ENCODE measurements around the gene CRYGN. TPM values are rescaled to one million over a fixed set of nuclear protein-coding genes. Genes with fewer than 3 reads are reported as not detected.

Gene CRYGN
- total and polyA plus RNA-seq, 2 of the 13 experiments (the other 11 are each of a cell fraction or from before 2014, with no cell fraction given), result 0.11 TPM; not detected in 1

- no peak for TF ChIP-seq ZNF672 (CRISPR knock-in tag; IDR thresholded peaks at IDR 0.05)
- TF ChIP-seq MTF1 (CRISPR knock-in tag; IDR thresholded peaks at IDR 0.05), result no peak
- no peak for TF ChIP-seq ZBTB1 (CRISPR knock-in tag; IDR thresholded peaks at IDR 0.05; ENCODE audit: borderline replicate concordance)
- no peak for TF ChIP-seq PRDM15 (CRISPR knock-in tag; IDR thresholded peaks at IDR 0.05)
- TF ChIP-seq ELF4 (CRISPR knock-in tag; IDR thresholded peaks at IDR 0.05; ENCODE audit: borderline replicate concordance), result no peak
- TF ChIP-seq NFE2L1 (CRISPR knock-in tag; IDR thresholded peaks at IDR 0.05; ENCODE audit: borderline replicate concordance), result no peak
- no peak for TF ChIP-seq SETDB1 (CRISPR knock-in tag; IDR thresholded peaks at IDR 0.05; ENCODE audit: borderline replicate concordance)
- TF ChIP-seq, protein P1, sequence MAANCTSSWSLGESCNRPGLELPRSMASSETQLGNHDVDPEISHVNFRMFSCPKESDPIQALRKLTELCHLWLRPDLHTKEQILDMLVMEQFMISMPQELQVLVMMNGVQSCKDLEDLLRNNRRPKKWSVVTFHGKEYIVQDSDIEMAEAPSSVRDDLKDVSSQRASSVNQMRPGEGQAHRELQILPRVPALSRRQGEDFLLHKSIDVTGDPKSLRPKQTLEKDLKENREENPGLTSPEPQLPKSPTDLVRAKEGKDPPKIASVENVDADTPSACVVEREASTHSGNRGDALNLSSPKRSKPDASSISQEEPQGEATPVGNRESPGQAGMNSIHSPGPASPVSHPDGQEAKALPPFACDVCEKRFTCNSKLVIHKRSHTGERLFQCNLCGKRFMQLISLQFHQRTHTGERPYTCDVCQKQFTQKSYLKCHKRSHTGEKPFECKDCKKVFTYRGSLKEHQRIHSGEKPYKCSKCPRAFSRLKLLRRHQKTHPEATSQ (CRISPR knock-in tag; IDR thresholded peaks at IDR 0.05; ENCODE audit: borderline replicate concordance), result no peak
These were observed 16.3 kb upstream of the CRYGN start (continued) for GRCh38 chr7:151456276-151456675.

GRCh38 chr7:151455690-151456089 lies 15.7 kb upstream of the CRYGN start:
- H3K4me2 ChIP-seq (ENCODE audit: low read depth, low read length), result no peak overlapping the region
- TF ChIP-seq IKZF1 (IDR thresholded peaks at IDR 0.05) (no peak), ATF7-NPFF (CRISPR knock-in tag; IDR thresholded peaks at IDR 0.05; ENCODE audit: low read depth) (no peak), ZNF543 (CRISPR knock-in tag; IDR thresholded peaks at IDR 0.05) (no peak)
- no peaks in the 10 kb centered on the region for H3K79me2 ChIP-seq (ENCODE audit: insufficient read depth, low read length)
- no peak for FAIRE-seq
- peaks cover 9 to 64% of the 10 kb centered on the region in 2 experiments; a peak in 4 of 5 replicates for H3K27me3 ChIP-seq (ENCODE audit: control insufficient read depth in 1 of 2, insufficient read depth in 2 of 2, low read length in 2 of 2)
- H3K4me1 ChIP-seq (ENCODE audit: insufficient read depth, low read length), result peaks cover 17% of the 10 kb centered on the region
- H3K9ac ChIP-seq (ENCODE audit: insufficient read depth, low read depth, low read length), result no peak overlapping the region
- no peak overlapping the region for H2AFZ ChIP-seq (ENCODE audit: low read length)
- H4K20me1 ChIP-seq (ENCODE audit: insufficient read depth, low read length), result no peaks in the 10 kb centered on the region
- ATAC-seq, result no peak
- in situ Hi-C loops (cut with HindIII; ENCODE audit: extremely low pct_ligation_motif_present, low pct_unique_long_range_greater_than_20kb) (no loop called here), intact Hi-C loops (cut with micrococcal nuclease; ENCODE audit: unreplicated experiment) (no loop called here)
- CTCF ChIA-PET (ENCODE audit: low intra/inter-chr PET ratio, low total read pairs), result no interaction called here
- no peak overlapping the region for H3K27ac ChIP-seq (ENCODE audit: extremely low read length, insufficient read depth, low read length)
- no peak for DNase-seq (ENCODE audit: low spot score)
- POLR2A ChIA-PET, result no interaction called here
- H3K36me3 ChIP-seq (replicated peaks in 1 of 2; ENCODE audit: control insufficient read depth in 1 of 2, insufficient read depth in 2 of 2, low read length in 2 of 2), result no peaks in the 10 kb centered on the region
- no peaks in the 10 kb centered on the region for H3K9me3 ChIP-seq (ENCODE audit: low read length)
- WGBS (ENCODE audit: low lambda C conversion rate), result 0% methylated on average over 3 of the region's 4 CpGs
- no peak overlapping the region for H3K4me3 ChIP-seq (replicated peaks in 1 of 3; ENCODE audit: insufficient read depth in 1 of 3, low read depth in 2 of 3, low read length in 3 of 3)
- no TSS peak for BruUV-seq (replicated peaks)
